Aorta (tissue), 5 donors: ENCODE measurements around the gene EPB41L2. TPM values are rescaled to one million over a fixed set of nuclear protein-coding genes. Genes with fewer than 3 reads are reported as not detected.

Experiments
- ATAC-seq: fragments of 200-7000 bp; cut with Tn5 transposase; one replicate; pipeline ENCODE4 v1.9.1; 2022; ENCODE audit warnings: moderate library complexity; ENCODE audit not compliant: low FRiP score
- DNase-seq, 2 donors: peaks; one replicate each; pipeline ENCODE4 v3.0.0-alpha.2; 2020
- H3K27ac ChIP-seq, 2 donors: one replicate each; pipeline ENCODE4 v1.5.1; 2013; ENCODE audit warnings: low read length in 2 of 2, mild to moderate bottlenecking in 2 of 2, moderate library complexity in 2 of 2, control low read depth in 1 of 2, inconsistent platforms in 1 of 2, low read depth in 1 of 2
- H3K27me3 ChIP-seq, 2 donors: one replicate each; pipeline ENCODE4 v1.6.1; 2013; ENCODE audit warnings: control low read depth in 1 of 2, low read length in 1 of 2, mild to moderate bottlenecking in 1 of 2, moderate library complexity in 1 of 2; ENCODE audit not compliant: insufficient read depth in 2 of 2, control insufficient read depth in 1 of 2
- H3K36me3 ChIP-seq, 2 donors: one replicate each; pipeline ENCODE4 v1.6.1; 2013; ENCODE audit warnings: control low read depth in 1 of 2, low read length in 1 of 2, mild to moderate bottlenecking in 1 of 2; ENCODE audit not compliant: insufficient read depth in 2 of 2, control insufficient read depth in 1 of 2
- H3K4me1 ChIP-seq, 2 donors: one replicate each; pipeline ENCODE4 v1.6.1; 2013; ENCODE audit warnings: low read length in 2 of 2, control low read depth in 1 of 2, mild to moderate bottlenecking in 1 of 2, moderate library complexity in 1 of 2; ENCODE audit not compliant: insufficient read depth in 2 of 2, control insufficient read depth in 1 of 2
- H3K4me3 ChIP-seq, 2 donors: one replicate each; pipeline ENCODE4 v1.5.1; 2013; ENCODE audit warnings: low read length in 2 of 2, control low read depth in 1 of 2, mild to moderate bottlenecking in 1 of 2
- H3K9me3 ChIP-seq: one replicate; pipeline ENCODE4 v1.6.1; 2013; ENCODE audit warnings: mild to moderate bottlenecking, low read length; ENCODE audit not compliant: control insufficient read depth
- WGBS, 2 donors: extraction: QIAGEN DNeasy Blood & Tissue Kit; methylation state at CpG; one replicate each; pipeline ENCODE4 v1.1.7; 2013; 5-methylcytosine and 5-hydroxymethylcytosine counted together
- intact Hi-C, 2 donors: fragments of 100-400 bp; cut with DNase I; formaldehyde crosslinking; loops; one replicate each; pipeline versions ENCODE4 v1.14.2 to v1.15.0; 2022
- polyA plus RNA-seq, 2 donors: library from polyadenylated mRNA; stranded (reverse); fragments of 200-250 nt; gene quantifications; one replicate each; pipeline ENCODE4 v1.2.3, GENCODE V29; 2013
- total RNA-seq, 2 donors: library from RNA; stranded (reverse); fragmentation: NEBNext Ultra II Directional; extraction: Animal tissue kit (Norgen Biotek cat#: 25700); gene quantifications; one replicate each; pipeline ENCODE4 v1.2.1, GENCODE V29; 2021
- donor health status: healthy with polysubstance abuse.
- donor health status: Bipolar disorder and iron deficiency.
- donor health status: DM: no; HTN: no; CAD: no.
- donor health status: DM: no; HTN: no; CAD: no.
- donor health status: DM: yes; HTN: yes; CAD: no.

EPB41L2 gene
- total and polyA plus RNA-seq, 4 donors: 36.1 to 340 (median 118) TPM

DNA sequence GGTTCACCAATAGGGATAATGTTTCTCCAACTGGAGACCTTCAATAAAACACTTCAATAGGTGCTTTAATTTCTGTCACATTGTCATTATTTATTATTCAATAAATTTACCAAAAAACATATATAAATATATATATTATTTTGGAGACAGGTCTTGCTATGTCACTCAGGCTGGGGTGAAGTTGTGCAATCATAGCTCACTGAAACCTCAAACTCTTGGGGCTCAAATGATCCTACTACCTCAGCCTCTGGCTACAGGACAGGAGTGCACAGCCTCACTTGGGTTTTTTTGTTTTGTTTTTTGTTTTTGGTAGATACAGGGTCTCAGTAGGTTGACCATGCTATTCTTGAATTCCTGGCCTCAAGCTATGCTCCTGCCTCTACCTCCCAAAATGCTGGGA lies 226.0 kb downstream of the EPB41L2 start:
- intact Hi-C loops: no loop called here
- no peak overlapping the region for H3K27ac ChIP-seq
- H3K36me3 ChIP-seq: peaks cover 2 to 4% of the 10 kb centered on the region in 2 donors
- no peak overlapping the region for H3K4me3 ChIP-seq
- DNase-seq (no peak), ATAC-seq (no peak)
- no peaks in the 10 kb centered on the region for H3K9me3 ChIP-seq
- no peaks in the 10 kb centered on the region for H3K4me1 ChIP-seq
- no peaks in the 10 kb centered on the region for H3K27me3 ChIP-seq

DNA sequence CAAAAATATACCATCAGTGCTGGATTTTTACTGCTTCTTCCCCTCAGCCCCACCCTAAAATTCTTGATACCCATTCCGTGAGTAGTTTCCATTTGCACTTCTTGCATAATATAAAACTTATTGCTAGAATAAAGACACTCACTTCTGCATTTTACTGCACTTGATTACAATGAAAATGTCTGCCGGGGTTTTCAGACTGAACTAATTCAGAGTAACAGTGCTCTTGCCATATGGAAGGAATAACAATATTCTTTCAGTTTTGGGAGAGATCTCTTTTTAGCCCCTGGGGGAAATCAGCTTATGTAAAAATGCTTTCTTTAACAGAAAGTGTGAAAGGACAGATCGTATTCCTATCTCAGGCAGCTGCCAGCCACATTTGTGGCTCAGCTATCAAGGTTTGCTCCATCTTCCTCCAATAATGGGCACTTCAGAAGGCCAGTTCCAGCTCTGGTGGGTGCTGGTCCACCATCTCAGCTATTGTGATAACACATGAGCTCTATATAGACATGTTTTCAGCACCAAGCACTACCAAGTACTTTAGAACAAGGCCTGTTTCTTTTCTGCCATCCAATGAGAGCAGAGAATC lies 226.9 kb downstream of the EPB41L2 start:
- H3K9me3 ChIP-seq: no peaks in the 10 kb centered on the region
- no peak overlapping the region for H3K4me3 ChIP-seq
- H3K27me3 ChIP-seq: no peaks in the 10 kb centered on the region
- no peaks in the 10 kb centered on the region for H3K4me1 ChIP-seq
- intact Hi-C loops: no loop called here
- 81 to 86% methylated on average over 3 of the region's 3 CpGs for WGBS, 2 donors
- DNase-seq (no peak), ATAC-seq (no peak)
- peak overlapping the region in 1 of 2 donors; percentile 33 for H3K27ac ChIP-seq
- H3K36me3 ChIP-seq: peaks cover under 1 to 4% of the 10 kb centered on the region in 2 donors

DNA sequence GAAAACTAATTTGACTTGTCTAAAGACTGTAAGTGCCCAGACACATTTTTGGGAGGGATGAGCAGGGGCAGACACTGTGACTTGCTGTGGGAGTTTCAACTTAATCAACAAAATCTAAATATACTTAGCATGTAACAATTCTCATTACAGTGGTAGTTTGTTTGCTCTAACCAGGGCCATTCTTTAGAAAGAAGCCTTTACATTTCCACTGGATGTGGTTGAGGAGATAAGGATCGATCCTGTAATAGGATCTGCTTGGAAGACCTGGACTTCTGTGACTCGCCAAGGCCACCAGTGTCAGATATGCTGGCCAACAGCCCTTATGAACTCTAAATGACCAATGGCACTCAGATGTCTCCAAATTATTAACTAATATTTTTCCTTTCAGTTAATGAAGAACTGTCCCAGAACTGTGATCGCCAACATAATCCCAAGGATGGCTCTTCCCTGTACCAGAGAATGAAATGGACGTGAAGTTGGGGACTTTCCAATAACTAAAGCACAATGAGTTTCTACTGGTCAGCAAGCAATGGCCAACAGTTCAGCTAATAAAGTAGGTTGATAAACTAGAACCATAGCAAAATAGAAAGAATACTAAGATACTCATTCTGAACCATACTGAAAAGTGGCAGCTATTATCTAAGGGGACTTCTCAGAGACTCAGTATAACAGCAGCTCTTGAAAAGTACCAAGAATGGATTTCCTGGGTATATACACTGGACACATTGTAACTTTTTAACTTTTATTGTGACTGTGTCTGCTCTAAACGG lies 228.4 kb downstream of the EPB41L2 start:
- Histone ChIP-seq H3K27me3 (no peaks in the 10 kb centered on the region), H3K27ac (no peak overlapping the region), H3K9me3 (no peaks in the 10 kb centered on the region), H3K36me3 (peaks cover 0 to 4% of the 10 kb centered on the region in 2 donors), H3K4me1 (no peaks in the 10 kb centered on the region), H3K4me3 (no peak overlapping the region)
- no peak for DNase-seq
- intact Hi-C loops: no loop called here
- ATAC-seq: no peak
- WGBS, 2 donors: 95 to 96% methylated on average over 5 of the region's 5 CpGs

GRCh38 chr6:130833569-130833968 lies 229.5 kb downstream of the EPB41L2 start:
- no peaks in the 10 kb centered on the region for H3K9me3 ChIP-seq
- ATAC-seq (no peak), DNase-seq (no peak)
- no peaks in the 10 kb centered on the region for H3K27me3 ChIP-seq
- intact Hi-C loops: no loop called here
- H3K27ac ChIP-seq: no peak overlapping the region
- H3K4me3 ChIP-seq: no peak overlapping the region
- peaks cover 0 to 4% of the 10 kb centered on the region in 2 donors for H3K36me3 ChIP-seq
- H3K4me1 ChIP-seq: no peaks in the 10 kb centered on the region
- WGBS, 2 donors: 45 to 46% methylated on average over 1 of the region's 1 CpG

DNA sequence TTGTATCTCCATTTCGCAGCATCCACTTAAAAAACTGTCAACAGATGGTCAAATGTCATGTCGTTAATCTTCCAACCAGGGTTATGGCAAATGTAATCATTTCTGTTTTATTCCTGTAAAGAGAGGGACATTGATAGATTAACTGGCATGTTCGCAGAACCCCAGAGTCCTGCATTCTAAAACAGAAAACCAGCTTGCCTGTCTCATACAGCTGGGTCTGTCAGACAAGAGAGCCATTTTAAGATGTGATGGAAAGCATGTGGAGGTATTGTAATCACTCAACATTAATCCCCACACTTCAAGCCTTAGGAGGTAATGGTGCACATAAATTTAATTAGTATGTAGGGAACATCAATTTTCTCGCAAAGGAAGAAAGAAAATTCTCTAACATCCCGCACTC lies 231.4 kb downstream of the EPB41L2 start:
- Histone ChIP-seq H3K4me1 (no peaks in the 10 kb centered on the region), H3K9me3 (no peaks in the 10 kb centered on the region), H3K27me3 (no peaks in the 10 kb centered on the region), H3K4me3 (no peak overlapping the region), H3K27ac (no peak overlapping the region), H3K36me3 (peaks cover 0 to 4% of the 10 kb centered on the region in 2 donors)
- no peak for DNase-seq
- ATAC-seq: no peak
- 82 to 85% methylated on average over 5 of the region's 5 CpGs for WGBS, 2 donors
- intact Hi-C loops: no loop called here

GRCh38 chr6:130829333-130829910 lies 233.6 kb downstream of the EPB41L2 start:
- 71 to 72% methylated on average over 4 of the region's 4 CpGs for WGBS, 2 donors
- no peak for DNase-seq
- Histone ChIP-seq H3K9me3 (no peaks in the 10 kb centered on the region), H3K27ac (no peak overlapping the region), H3K36me3 (no peaks in the 10 kb centered on the region), H3K4me3 (no peak overlapping the region), H3K27me3 (no peaks in the 10 kb centered on the region), H3K4me1 (no peaks in the 10 kb centered on the region)
- no peak for ATAC-seq
- intact Hi-C loops: no loop called here

DNA sequence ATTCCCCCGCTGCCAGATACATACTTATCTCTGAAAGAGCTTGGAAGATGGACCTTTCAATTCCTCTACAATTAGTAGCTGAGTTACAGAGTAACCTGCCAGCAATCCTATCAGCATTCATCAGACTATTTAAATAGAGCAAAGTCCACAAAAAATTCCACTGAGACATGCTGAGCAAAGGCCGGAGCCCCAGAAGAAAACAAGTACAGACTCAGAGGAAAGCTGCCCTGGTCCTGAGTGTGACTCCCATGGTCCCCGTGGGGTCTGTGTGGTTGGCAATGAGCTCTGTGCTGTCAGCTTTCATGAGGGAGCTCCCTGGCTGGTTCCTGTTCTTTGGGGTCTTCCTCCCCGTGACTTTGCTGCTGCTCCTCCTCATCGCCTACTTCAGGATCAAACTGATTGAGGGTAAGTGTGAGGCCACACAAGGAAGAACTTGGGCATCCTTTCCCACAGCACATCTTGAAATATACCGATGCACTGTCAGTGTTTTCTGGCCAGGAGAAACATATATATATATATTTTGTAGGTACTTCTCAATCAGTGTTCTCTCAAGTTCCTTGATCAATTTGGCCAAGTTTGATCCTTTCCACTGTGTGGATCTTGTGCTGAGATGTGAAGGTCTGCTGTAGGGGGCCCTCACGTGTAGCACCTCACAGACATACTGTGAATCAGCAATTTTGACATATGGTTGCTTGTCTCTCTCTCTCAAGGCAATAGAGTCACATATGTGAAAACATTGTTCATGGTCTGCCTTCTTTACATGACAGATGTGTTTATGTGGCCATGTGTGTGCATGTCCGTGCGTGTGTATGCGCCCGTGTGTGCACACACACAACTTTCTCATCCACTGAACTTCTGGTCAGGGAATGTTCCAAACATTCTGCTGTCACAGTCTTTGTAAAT lies 235.5 kb downstream of the EPB41L2 start, which contains the start of gene SMLR1:
SMLR1 (plus strand) TSS at position 160 of the 903 bp plus-strand sequence; CDS start at position 168, 8 bp downstream.
- H3K36me3 ChIP-seq: no peaks in the 10 kb centered on the region
- WGBS, 2 donors: 73 to 78% methylated on average over 11 of the region's 11 CpGs
- no peak within 1 kb of the TSS for H3K27ac ChIP-seq
- no peaks in the 10 kb centered on the region for H3K4me1 ChIP-seq
- DNase-seq (no peak), ATAC-seq (no peak)
- no peaks in the 10 kb centered on the region for H3K27me3 ChIP-seq
- no peaks in the 10 kb centered on the region for H3K9me3 ChIP-seq
- no peak within 1 kb of the TSS for H3K4me3 ChIP-seq
- intact Hi-C loops: no loop called here

DNA sequence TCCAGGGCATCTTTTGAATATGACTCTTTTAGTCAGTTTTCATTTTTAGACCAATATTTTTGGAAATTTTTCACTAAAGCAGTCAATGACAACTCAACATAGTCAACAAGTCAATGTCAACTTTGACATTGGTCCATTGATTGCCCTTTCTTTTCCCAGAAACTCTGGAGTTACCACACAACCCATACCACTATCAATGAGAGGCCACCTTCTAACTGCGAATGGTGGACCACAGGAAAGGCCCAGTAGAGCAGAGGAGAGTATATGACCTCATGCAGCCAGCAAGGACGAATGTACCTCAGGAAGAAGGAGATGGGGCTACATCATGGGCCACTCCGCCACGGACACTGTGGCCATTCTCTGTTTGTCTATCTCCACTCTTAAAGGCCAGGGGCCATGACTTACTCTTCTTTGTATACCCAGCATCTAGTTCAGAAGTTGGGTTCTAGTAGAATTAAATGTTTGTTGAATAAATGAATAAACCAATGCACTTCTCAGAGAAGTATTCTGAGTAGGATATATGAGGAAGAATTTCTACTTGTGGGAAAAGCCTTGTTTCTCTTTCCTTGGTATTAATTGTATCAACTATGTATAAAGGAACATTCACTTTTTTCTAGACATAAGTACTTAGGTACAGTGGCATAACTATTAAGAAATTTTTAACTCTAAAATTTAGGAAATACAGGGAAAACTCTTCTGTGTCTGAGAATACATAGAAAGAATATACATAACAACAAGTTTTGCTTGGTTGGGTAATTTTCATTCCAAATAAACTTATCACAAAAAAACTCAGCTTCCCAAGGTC lies 236.4 kb downstream of the EPB41L2 start:
- Histone ChIP-seq H3K4me3 (no peak overlapping the region), H3K36me3 (no peaks in the 10 kb centered on the region), H3K4me1 (no peaks in the 10 kb centered on the region), H3K27ac (no peak overlapping the region), H3K9me3 (no peaks in the 10 kb centered on the region), H3K27me3 (no peaks in the 10 kb centered on the region)
- WGBS, 2 donors: 94 to 95% methylated on average over 4 of the region's 4 CpGs
- ATAC-seq (no peak), DNase-seq (no peak)
- intact Hi-C loops: no loop called here
